Measurements from ENCODE around the gene SCGB3A1.

The SCGB3A1 gene

GRCh38 chr5:180586204-180586603 is 5.1 kb downstream of the SCGB3A1 start:
- no peak overlapping the region for H3K4me3 ChIP-seq (ENCODE audit: low read depth, low read length)
- TF ChIP-seq, protein P1, sequence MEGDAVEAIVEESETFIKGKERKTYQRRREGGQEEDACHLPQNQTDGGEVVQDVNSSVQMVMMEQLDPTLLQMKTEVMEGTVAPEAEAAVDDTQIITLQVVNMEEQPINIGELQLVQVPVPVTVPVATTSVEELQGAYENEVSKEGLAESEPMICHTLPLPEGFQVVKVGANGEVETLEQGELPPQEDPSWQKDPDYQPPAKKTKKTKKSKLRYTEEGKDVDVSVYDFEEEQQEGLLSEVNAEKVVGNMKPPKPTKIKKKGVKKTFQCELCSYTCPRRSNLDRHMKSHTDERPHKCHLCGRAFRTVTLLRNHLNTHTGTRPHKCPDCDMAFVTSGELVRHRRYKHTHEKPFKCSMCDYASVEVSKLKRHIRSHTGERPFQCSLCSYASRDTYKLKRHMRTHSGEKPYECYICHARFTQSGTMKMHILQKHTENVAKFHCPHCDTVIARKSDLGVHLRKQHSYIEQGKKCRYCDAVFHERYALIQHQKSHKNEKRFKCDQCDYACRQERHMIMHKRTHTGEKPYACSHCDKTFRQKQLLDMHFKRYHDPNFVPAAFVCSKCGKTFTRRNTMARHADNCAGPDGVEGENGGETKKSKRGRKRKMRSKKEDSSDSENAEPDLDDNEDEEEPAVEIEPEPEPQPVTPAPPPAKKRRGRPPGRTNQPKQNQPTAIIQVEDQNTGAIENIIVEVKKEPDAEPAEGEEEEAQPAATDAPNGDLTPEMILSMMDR (IDR thresholded peaks at IDR 0.05; ENCODE audit: low read depth, low read length), result no peak

GRCh38 chr5:180583738-180584137 is 7.6 kb downstream of the SCGB3A1 start:
- TF ChIP-seq, protein P1 (IDR thresholded peaks at IDR 0.05; ENCODE audit: low read depth, low read length), result no peak

DNA sequence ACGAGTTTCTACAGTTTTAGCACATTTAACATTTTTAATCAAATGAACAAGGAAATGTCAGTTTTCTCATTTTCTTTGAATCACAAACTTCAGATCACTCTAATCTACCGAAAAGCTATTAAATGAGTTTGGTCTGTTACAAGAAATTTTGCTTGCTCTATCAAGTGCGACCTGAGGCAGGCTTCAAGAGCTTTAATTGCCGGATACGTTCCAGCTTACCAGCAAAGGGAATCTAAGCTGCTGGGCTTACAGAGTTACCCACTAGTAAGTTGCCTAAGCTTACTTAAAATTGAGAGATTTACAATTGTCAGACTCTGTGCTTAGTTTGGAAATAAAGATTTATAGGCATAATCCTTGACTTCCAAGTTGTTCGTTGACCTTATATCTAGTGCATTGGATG is 10.6 kb downstream of the SCGB3A1 start:
- no peak overlapping the region for H3K4me3 ChIP-seq (ENCODE audit: low read depth, low read length)
- TF ChIP-seq, protein P1 (IDR thresholded peaks at IDR 0.05; ENCODE audit: low read depth, low read length), result no peak

More at GRCh38 chr5:180583738-180584137, 7.6 kb downstream of the SCGB3A1 start:
- H3K4me3 ChIP-seq (ENCODE audit: low read depth, low read length), result no peak overlapping the region

GRCh38 chr5:180575571-180575970 is 15.7 kb downstream of the SCGB3A1 start:
- TF ChIP-seq, protein P1 (IDR thresholded peaks at IDR 0.05; ENCODE audit: low read depth, low read length), result no peak
- H3K4me3 ChIP-seq (ENCODE audit: low read depth, low read length), result no peak overlapping the region

- no peak overlapping the region for H3K4me3 ChIP-seq (ENCODE audit: low read depth, low read length)
- TF ChIP-seq, protein P1 (IDR thresholded peaks at IDR 0.05; ENCODE audit: low read depth, low read length), result no peak
Measured at GRCh38 chr5:180568914-180569313, 22.4 kb downstream of the SCGB3A1 start.

- no peak overlapping the region for H3K4me3 ChIP-seq (ENCODE audit: low read depth, low read length)
- TF ChIP-seq, protein P1 (IDR thresholded peaks at IDR 0.05; ENCODE audit: low read depth, low read length), result no peak
Measured at GRCh38 chr5:180563994-180564393, 27.3 kb downstream of the SCGB3A1 start.

GRCh38 chr5:180558232-180558631 is 33.1 kb downstream of the SCGB3A1 start:
- TF ChIP-seq, protein P1 (IDR thresholded peaks at IDR 0.05; ENCODE audit: low read depth, low read length), result no peak
- H3K4me3 ChIP-seq (ENCODE audit: low read depth, low read length), result no peak overlapping the region
